HEK293 (cell line): Measurements from ENCODE around the gene OR2Z1.

Experiments used
- CTCF ChIP-seq: fragments of 450-650 bp; formaldehyde crosslinking; IDR thresholded peaks from 2 replicates; pipeline ENCODE4 v1.5.1; 2016; ENCODE audit warnings: missing biosample characterization, missing genetic modification characterization
- ELK4 ChIP-seq: IDR thresholded peaks from 2 replicates; pipeline ENCODE4 v1.6.1; 2011; ENCODE audit warnings: mild to moderate bottlenecking, low read depth, low read length, borderline replicate concordance
- KLF1 ChIP-seq: fragments of 450-650 bp; formaldehyde crosslinking; IDR thresholded peaks from 2 replicates; pipeline ENCODE4 v1.5.1; 2016; ENCODE audit warnings: missing biosample characterization, missing genetic modification characterization
- PATZ1 ChIP-seq: fragments of 450-650 bp; formaldehyde crosslinking; IDR thresholded peaks from 2 replicates; pipeline ENCODE4 v1.5.1; 2016; ENCODE audit warnings: missing biosample characterization, missing genetic modification characterization
- REST ChIP-seq: fragments of 450-650 bp; formaldehyde crosslinking; IDR thresholded peaks from 2 replicates; pipeline ENCODE4 v1.5.1; 2016; ENCODE audit warnings: missing biosample characterization, missing genetic modification characterization
- TSHZ1 ChIP-seq: fragments of 450-650 bp; formaldehyde crosslinking; IDR thresholded peaks from 2 replicates; pipeline ENCODE4 v1.5.1; 2016; ENCODE audit warnings: missing biosample characterization, missing genetic modification characterization, borderline replicate concordance
- YY1 ChIP-seq: fragments of 450-650 bp; formaldehyde crosslinking; IDR thresholded peaks from 2 replicates; pipeline ENCODE4 v1.5.1; 2018; ENCODE audit warnings: missing biosample characterization, missing genetic modification characterization
- ZNF148 ChIP-seq: fragments of 450-650 bp; formaldehyde crosslinking; IDR thresholded peaks from 2 replicates; pipeline ENCODE4 v1.5.0; 2017; ENCODE audit warnings: missing biosample characterization, missing genetic modification characterization, borderline replicate concordance
- ZNF311 ChIP-seq: fragments of 450-650 bp; formaldehyde crosslinking; IDR thresholded peaks from 2 replicates; pipeline ENCODE4 v1.5.1; 2017; ENCODE audit warnings: missing biosample characterization, missing genetic modification characterization, borderline replicate concordance
- ZNF513 ChIP-seq: fragments of 450-650 bp; IDR thresholded peaks from 2 replicates; pipeline ENCODE4 v1.5.1; 2018; ENCODE audit warnings: missing biosample characterization, missing genetic modification characterization
- ZNF660 ChIP-seq: fragments of 450-650 bp; IDR thresholded peaks from 2 replicates; pipeline ENCODE4 v1.5.1; 2018; ENCODE audit warnings: missing biosample characterization, mild to moderate bottlenecking, missing genetic modification characterization
- ZNF707 ChIP-seq: fragments of 450-650 bp; formaldehyde crosslinking; IDR thresholded peaks from 2 replicates; pipeline ENCODE4 v1.5.1; 2016; ENCODE audit warnings: missing biosample characterization, missing genetic modification characterization
- ZSCAN16 ChIP-seq: fragments of 450-650 bp; formaldehyde crosslinking; IDR thresholded peaks from 2 replicates; pipeline ENCODE4 v1.5.1; 2016; ENCODE audit warnings: missing biosample characterization, missing genetic modification characterization

- TF ChIP-seq ELK4 = no peak
- no peak for TF ChIP-seq CTCF (tag by site-specific recombination)
- no peak for TF ChIP-seq REST (tag by site-specific recombination)
- no peak for TF ChIP-seq PATZ1
- TF ChIP-seq TSHZ1 (tag by site-specific recombination) = no peak
- TF ChIP-seq KLF1 (tag by site-specific recombination) = no peak
- TF ChIP-seq ZNF311 (tag by site-specific recombination) = no peak
- no peak for TF ChIP-seq ZNF513
- no peak for TF ChIP-seq YY1 (tag by site-specific recombination)
- no peak for TF ChIP-seq ZNF148 (tag by site-specific recombination)
- no peak for TF ChIP-seq ZNF707 (tag by site-specific recombination)
- TF ChIP-seq ZNF660 (tag by site-specific recombination) = no peak
- no peak for TF ChIP-seq ZSCAN16 (tag by site-specific recombination)
Measured at GRCh38 chr19:8702350-8702749, 19.1 kb upstream of the OR2Z1 start.
